ENCODE measurements around the gene SMCO1.
A peak's percentile ranks its signal among the peaks of the same experiment; 100 is the strongest.
"Not testable (repeated sequence)": the region's sequence is repeated elsewhere in the genome, so short reads cannot be mapped to it uniquely, and the experiment has no call there.

The SMCO1 gene, protein sequence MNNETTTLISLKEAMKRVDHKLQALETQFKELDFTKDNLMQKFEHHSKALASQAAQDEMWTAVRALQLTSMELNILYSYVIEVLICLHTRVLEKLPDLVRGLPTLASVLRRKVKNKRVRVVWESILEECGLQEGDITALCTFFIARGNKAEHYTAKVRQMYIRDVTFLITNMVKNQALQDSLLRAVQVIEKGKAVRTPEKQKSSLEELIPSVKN

DNA sequence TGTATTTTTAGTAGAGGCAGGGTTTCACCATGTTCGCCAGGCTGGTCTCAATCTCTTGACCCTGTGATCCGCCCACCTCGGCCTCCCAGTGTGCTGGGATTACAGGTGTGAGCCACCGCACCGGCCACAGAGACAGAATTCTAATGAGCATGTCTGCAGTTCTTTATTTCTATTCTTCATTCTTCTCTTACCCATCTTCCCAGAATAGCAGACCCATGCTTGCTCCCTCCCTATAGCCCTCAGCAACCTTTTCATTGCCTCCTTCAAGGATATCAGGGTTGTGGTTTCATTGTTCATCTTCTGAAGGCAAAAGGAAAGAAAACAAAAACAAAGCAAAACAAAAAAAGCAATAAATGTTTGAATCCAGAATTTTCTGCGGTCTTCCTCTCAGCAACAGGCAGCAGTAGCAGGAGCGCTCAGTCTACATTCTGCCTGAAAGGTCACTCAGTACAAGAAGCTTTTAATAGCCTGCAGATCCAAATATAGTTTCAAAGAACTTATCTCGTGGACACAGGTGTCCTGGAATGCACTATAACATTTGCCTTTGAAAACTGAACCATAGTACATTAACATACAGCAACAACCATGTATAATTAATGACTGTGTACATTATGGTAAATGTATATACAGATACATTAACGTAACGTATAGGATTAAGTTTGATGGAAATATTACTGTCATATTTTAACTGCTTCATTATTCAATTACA lies at the start of gene SMCO1:
Gene SMCO1, minus strand, starts transcription at position 434 of the 709 bp plus-strand sequence. Its CDS starts 137 bp downstream, at position 297.
- H3K27ac Mint-ChIP-seq, result no peak within 1 kb of the TSS
- CTCF ChIA-PET, result no interaction called here
- H3K4me1 Mint-ChIP-seq, result peaks cover 4% of the 10 kb centered on the region
- H3K27me3 Mint-ChIP-seq, result peaks cover 10% of the 10 kb centered on the region
- peaks cover 8% of the 10 kb centered on the region for H3K36me3 Mint-ChIP-seq
- peaks cover 29% of the 10 kb centered on the region for H3K9me3 Mint-ChIP-seq
- DNase-seq, result no peak
- no peak within 1 kb of the TSS for H3K4me3 Mint-ChIP-seq

DNA sequence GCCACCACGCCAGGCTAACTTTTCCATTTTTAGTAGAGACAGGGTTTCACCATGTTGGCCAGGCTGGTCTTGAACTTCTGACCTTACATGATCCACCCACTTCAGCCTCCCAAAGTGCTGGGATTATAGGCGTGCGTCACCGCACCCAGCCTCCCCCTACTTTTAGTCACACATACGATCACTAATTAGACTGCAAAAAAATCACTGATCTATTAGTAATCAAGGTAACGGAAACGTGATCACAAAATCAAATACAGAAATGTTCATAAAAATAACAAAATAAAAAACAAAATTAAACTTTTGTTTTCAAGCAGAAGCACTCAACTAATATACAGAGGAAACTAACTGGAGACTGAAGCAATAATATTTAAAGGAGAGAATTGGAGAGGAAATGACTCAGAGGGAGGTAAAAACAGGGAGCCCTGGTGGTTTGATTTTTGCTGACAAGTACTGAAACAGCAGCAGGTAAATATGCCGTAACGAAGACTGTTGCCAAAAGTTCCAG lies 48.6 kb upstream of the SMCO1 start:
- Mint-ChIP-seq H3K27me3 (peaks cover 3% of the 10 kb centered on the region), H3K36me3 (peaks cover 23% of the 10 kb centered on the region), H3K4me1 (peaks cover 60% of the 10 kb centered on the region), H3K4me3 (peak overlapping the region; percentile 7), H3K27ac (peak overlapping the region; percentile 94), H3K9me3 (no peaks in the 10 kb centered on the region)
- CTCF ChIA-PET, result no interaction called here
- DNase-seq, result peak; percentile 35

DNA sequence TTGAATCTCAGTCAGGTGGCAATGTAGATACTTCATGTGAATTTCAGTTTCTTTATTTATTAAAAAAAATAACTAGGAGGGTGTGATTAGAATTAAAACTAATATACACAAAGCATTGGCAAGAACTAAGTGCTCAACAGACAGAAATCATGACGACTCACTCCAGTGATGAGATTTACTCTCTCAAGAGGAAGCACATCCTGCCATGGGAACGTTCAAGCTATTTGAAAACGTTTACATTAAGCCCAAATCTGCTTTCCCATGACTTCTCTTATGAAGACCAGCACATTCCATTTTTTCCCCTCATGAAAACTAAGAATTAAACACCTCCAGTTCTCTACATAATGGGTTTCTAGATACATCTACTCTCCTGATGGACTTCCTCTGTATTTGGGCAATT lies 44.7 kb upstream of the SMCO1 start:
- H3K9me3 Mint-ChIP-seq, result no peaks in the 10 kb centered on the region
- H3K4me3 Mint-ChIP-seq, result no peak overlapping the region
- CTCF ChIA-PET, result no interaction called here
- peaks cover 23% of the 10 kb centered on the region for H3K36me3 Mint-ChIP-seq
- peaks cover 34% of the 10 kb centered on the region for H3K4me1 Mint-ChIP-seq
- H3K27ac Mint-ChIP-seq, result peak overlapping the region; percentile 79
- no peak for DNase-seq
- no peaks in the 10 kb centered on the region for H3K27me3 Mint-ChIP-seq

- Mint-ChIP-seq H3K27me3 (no peaks in the 10 kb centered on the region), H3K4me3 (no peak overlapping the region), H3K4me1 (peaks cover 21% of the 10 kb centered on the region), H3K36me3 (peaks cover 20% of the 10 kb centered on the region), H3K9me3 (no peaks in the 10 kb centered on the region), H3K27ac (no peak overlapping the region)
- no peak for DNase-seq
- CTCF ChIA-PET, result no interaction called here
These were observed 43.3 kb upstream of the SMCO1 start for GRCh38 chr3:196558476-196558875.

DNA sequence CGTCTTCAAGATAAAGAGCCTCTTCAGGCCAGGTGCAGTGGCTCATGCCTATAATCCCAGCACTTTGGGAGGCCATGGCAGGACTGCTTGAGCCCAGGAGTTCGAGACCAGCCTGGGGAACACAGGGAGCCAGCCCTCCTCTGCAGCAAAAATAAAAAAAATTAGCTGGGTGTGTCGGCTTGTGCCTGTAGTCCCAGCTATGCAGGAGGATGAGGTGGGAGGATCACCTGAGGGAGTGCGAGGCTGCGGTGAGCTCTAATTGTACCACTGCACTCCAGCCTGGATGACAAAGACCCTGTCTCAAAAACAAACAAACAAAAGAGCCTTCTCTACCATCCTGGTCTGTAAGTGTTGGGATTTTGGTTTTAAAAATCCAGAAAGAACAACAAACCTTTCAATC lies 42.1 kb upstream of the SMCO1 start:
- CTCF ChIA-PET, result interaction anchor here (1.1 to 2.9 kb wide), 2 partner anchors 19 to 28 kb away, joined by 3 to 10 read pairs; no protein-coding TSS in a partner anchor
- H3K4me3 Mint-ChIP-seq, result no peak overlapping the region

GRCh38 chr3:196555295-196555694 lies 40.1 kb upstream of the SMCO1 start:
- peaks cover 4% of the 10 kb centered on the region for H3K9me3 Mint-ChIP-seq

More for the DNA sequence above, 42.1 kb upstream of the SMCO1 start:
- H3K36me3 Mint-ChIP-seq, result peaks cover 15% of the 10 kb centered on the region
- no peak overlapping the region for H3K27ac Mint-ChIP-seq
- DNase-seq, result no peak
- H3K9me3 Mint-ChIP-seq, result no peaks in the 10 kb centered on the region
- peaks cover 15% of the 10 kb centered on the region for H3K4me1 Mint-ChIP-seq
- H3K27me3 Mint-ChIP-seq, result no peaks in the 10 kb centered on the region

GRCh38 chr3:196554205-196554604 lies 39.1 kb upstream of the SMCO1 start:
- H3K4me3 Mint-ChIP-seq, result no peak overlapping the region
- CTCF ChIA-PET, result no interaction called here
- DNase-seq, result no peak
- H3K27ac Mint-ChIP-seq, result no peak overlapping the region
- H3K36me3 Mint-ChIP-seq, result peaks cover 14% of the 10 kb centered on the region
- H3K9me3 Mint-ChIP-seq, result peaks cover 13% of the 10 kb centered on the region
- H3K27me3 Mint-ChIP-seq, result peaks cover 3% of the 10 kb centered on the region
- peaks cover 3% of the 10 kb centered on the region for H3K4me1 Mint-ChIP-seq

More at GRCh38 chr3:196555295-196555694, 40.1 kb upstream of the SMCO1 start:
- Mint-ChIP-seq H3K27ac (no peak overlapping the region), H3K27me3 (no peaks in the 10 kb centered on the region), H3K36me3 (peaks cover 11% of the 10 kb centered on the region), H3K4me3 (no peak overlapping the region), H3K4me1 (peaks cover 12% of the 10 kb centered on the region)
- CTCF ChIA-PET, result interaction anchor here (0.7 to 2.9 kb wide), 4 partner anchors 14 to 38 kb away, joined by 3 to 10 read pairs (median 3); no protein-coding TSS in a partner anchor
- no peak for DNase-seq

- Mint-ChIP-seq H3K4me1 (no peaks in the 10 kb centered on the region), H3K27ac (no peak overlapping the region), H3K36me3 (peaks cover 14% of the 10 kb centered on the region), H3K4me3 (no peak overlapping the region), H3K9me3 (peaks cover 16% of the 10 kb centered on the region), H3K27me3 (peaks cover 6% of the 10 kb centered on the region)
- CTCF ChIA-PET, result no interaction called here
- DNase-seq, result no peak
These were observed 38.4 kb upstream of the SMCO1 start for GRCh38 chr3:196553551-196553950.

GRCh38 chr3:196552253-196552652 lies 37.1 kb upstream of the SMCO1 start:
- peaks cover 11% of the 10 kb centered on the region for H3K27me3 Mint-ChIP-seq
- H3K27ac Mint-ChIP-seq, result no peak overlapping the region
- peaks cover 15% of the 10 kb centered on the region for H3K36me3 Mint-ChIP-seq
- no peaks in the 10 kb centered on the region for H3K4me1 Mint-ChIP-seq
- no peak for DNase-seq
- peaks cover 21% of the 10 kb centered on the region for H3K9me3 Mint-ChIP-seq
- CTCF ChIA-PET, result interaction anchor here (1.1 kb wide), 1 partner anchor 23 kb away, joined by 4 read pairs; no protein-coding TSS in a partner anchor
- H3K4me3 Mint-ChIP-seq, result no peak overlapping the region

DNA sequence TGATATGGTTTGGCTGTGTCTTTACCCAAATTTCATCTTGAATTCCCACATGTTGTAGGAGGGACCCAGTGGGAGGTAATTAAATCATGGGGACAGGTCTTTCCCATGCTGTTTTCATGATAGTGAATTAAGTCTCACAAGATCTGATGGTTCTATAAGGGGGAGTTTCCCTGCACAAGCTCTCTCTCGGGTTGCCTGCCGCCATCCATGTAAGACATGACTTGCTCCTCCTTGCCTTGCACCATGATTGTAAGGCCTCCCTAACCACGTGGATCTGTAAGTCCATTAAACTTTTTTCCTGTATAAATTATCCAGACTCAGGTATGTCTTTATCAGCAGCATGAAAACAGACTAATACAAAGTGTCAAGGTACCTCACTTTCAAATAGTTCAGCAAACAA lies 35.0 kb upstream of the SMCO1 start:
- H3K27ac Mint-ChIP-seq, H3K4me1 Mint-ChIP-seq, DNase-seq, H3K4me3 Mint-ChIP-seq, CTCF ChIA-PET: not testable (repeated sequence)
- H3K27me3 Mint-ChIP-seq, result peaks cover 25% of the 10 kb centered on the region
- peaks cover 21% of the 10 kb centered on the region for H3K9me3 Mint-ChIP-seq
- peaks cover 13% of the 10 kb centered on the region for H3K36me3 Mint-ChIP-seq

DNA sequence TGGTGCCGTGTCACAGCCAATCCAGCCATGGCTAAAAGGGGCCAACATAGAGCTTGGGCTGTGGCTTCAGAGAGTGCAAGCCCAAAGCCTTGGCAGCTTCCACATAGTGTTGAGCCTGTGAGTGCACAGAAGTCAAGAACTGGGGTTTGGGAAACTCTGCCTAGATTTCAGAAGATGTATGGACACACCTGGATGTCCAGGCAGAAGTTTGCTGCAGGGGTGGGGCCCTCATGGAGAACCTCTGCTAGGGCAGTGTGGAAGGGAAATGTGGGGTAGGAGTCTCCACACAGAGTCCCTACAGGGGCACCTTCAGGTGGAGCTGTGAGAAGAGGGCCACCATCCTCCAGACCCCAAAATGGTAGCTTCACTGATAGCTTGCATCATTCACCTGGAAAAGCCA lies 34.2 kb upstream of the SMCO1 start:
- H3K9me3 Mint-ChIP-seq, result peaks cover 21% of the 10 kb centered on the region
- DNase-seq, H3K27ac Mint-ChIP-seq, H3K4me1 Mint-ChIP-seq, CTCF ChIA-PET, H3K4me3 Mint-ChIP-seq: not testable (repeated sequence)
- peaks cover 31% of the 10 kb centered on the region for H3K27me3 Mint-ChIP-seq
- H3K36me3 Mint-ChIP-seq, result peaks cover 12% of the 10 kb centered on the region

DNA sequence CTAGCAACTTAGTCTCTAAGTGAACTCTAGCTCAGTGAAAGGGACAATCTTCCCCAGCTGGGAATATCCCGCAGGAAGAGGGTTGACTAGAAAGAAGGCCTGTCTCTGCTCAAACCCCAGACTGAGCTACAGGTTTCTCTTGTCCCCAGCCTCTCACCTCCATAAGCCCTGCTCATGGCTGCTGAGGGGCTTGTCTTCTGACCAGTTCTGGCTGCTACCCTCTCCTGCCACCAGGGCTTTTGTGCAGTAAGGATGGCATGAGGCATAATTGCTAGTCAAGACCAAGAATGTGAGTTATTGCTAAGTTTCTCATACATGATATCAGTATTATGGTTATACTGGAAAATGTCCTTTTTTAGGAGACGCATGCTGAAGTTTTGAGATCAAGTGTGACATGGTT lies 31.9 kb upstream of the SMCO1 start:
- peaks cover 31% of the 10 kb centered on the region for H3K27me3 Mint-ChIP-seq
- H3K9me3 Mint-ChIP-seq, result peaks cover 21% of the 10 kb centered on the region
- H3K4me1 Mint-ChIP-seq, result no peaks in the 10 kb centered on the region
- CTCF ChIA-PET, result no interaction called here
- H3K27ac Mint-ChIP-seq, result no peak overlapping the region
- no peak overlapping the region for H3K4me3 Mint-ChIP-seq
- no peak for DNase-seq
- peaks cover 10% of the 10 kb centered on the region for H3K36me3 Mint-ChIP-seq

- peaks cover 21% of the 10 kb centered on the region for H3K9me3 Mint-ChIP-seq
- peaks cover 31% of the 10 kb centered on the region for H3K27me3 Mint-ChIP-seq
- DNase-seq, result no peak
- peaks cover 8% of the 10 kb centered on the region for H3K36me3 Mint-ChIP-seq
- no peaks in the 10 kb centered on the region for H3K4me1 Mint-ChIP-seq
- CTCF ChIA-PET, result no interaction called here
- no peak overlapping the region for H3K4me3 Mint-ChIP-seq
- H3K27ac Mint-ChIP-seq, result no peak overlapping the region
These were observed 31.4 kb upstream of the SMCO1 start for GRCh38 chr3:196546537-196546936.

- no peaks in the 10 kb centered on the region for H3K4me1 Mint-ChIP-seq
These were observed 29.4 kb upstream of the SMCO1 start for GRCh38 chr3:196544491-196544992.

More at GRCh38 chr3:196544491-196544992, 29.4 kb upstream of the SMCO1 start:
- Mint-ChIP-seq H3K4me3 (no peak overlapping the region), H3K27ac (no peak overlapping the region), H3K36me3 (peaks cover 3% of the 10 kb centered on the region), H3K9me3 (peaks cover 11% of the 10 kb centered on the region), H3K27me3 (peaks cover 31% of the 10 kb centered on the region)
- no peak for DNase-seq
- CTCF ChIA-PET, result interaction anchor here (0.9 to 1.1 kb wide), 2 partner anchors 16 kb away, joined by 3 to 4 read pairs; no protein-coding TSS in a partner anchor
